HCEC 1CT (cell line): Measurements from ENCODE around the gene COL24A1.
"Not testable (repeated sequence)": the region's sequence is repeated elsewhere in the genome, so short reads cannot be mapped to it uniquely, and the experiment has no call there.

Source experiments
- DNase-seq: peaks from one replicate; pipeline ENCODE4 v3.0.0-alpha.2; 2017

Gene COL24A1

DNA sequence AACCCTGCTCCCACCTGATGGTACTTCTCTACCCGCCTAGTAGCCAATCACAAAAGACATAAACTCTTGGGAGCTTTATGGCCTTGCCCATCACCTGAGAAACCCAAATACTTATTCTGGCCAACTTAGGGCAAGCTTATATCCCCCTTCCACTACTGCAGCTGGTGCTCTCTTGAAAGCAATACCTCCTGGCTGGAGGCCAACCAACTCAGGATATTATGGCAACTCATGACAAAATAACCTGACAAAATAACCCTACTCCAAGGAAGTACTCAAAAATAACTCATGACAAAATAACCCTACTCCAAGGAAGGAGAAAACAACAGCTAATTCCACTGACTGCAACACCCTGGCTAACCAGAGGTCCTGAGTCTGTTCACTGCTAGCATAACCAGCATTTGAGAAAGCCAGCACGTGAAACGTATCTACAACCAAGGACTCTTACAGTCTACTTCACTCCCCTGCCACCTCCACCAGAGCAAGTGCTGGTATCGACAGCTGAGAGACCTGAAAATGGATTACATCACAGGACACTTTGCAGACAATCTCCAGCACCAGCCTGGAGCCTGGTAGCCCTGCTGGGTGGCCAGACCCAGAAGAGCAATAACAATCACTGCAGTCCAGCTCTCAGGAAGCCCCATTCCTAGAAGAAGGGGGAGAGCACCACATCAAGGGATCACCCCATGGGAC, 179.9 kb downstream of the COL24A1 start:
- DNase-seq: no peak

DNA sequence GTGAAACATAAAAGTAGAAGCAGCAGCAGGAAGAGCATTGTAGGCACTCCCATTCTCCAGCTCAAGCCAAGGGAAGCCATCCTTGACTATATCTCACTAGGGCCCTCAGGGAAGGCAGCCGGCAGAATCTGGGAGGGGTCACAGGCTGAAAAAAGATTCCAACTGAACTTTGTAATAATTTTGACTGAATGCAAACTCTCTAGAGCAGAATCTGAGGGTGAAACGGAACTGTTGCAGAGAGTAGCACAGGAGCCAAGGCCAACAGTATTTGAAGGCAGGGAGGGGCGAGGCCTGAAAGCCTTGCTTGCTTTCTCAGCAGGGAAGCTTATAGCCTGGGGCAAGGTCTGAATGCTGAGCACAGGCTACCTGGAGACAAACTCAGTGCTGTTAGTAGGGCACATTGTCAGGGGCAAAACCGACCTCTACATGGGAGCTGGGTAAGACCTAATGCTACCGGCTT, 180.6 kb downstream of the COL24A1 start:
- DNase-seq: no peak

DNA sequence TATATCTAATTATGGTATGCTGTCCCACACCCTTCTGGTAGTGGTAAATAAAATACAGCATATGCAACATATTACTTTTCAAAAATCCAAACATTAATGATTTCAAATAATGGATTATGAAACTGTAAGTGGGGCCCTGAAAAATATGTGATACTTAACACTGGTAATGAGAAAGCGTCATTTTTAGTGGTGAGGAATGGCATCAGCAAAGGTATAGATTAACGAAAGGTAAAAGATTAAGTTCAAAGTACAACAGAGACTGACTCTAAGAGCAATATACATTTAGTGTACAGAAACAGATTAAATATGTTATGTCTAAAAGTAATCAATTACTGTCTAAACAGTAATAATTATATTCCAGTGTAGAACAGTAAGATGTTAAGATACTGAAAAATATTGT, 194.1 kb downstream of the COL24A1 start:
- DNase-seq: no peak

DNA sequence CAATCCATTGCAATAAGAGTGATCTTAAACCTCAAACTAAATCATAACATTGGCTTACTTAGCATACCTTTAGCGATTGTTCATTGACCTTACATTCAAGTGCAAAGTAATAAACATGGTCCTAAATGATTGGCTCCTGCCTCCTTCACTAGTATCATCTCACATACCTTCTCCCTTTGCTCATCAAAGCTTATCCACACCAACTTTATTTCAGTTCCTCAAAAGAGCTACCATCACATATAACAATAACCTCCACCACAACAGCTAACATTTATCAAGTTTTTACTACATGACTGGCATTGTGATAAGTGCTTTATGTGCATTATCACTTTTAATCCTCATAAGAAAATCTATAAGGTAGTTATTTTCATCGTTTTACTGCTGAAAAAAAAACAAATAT, 198.8 kb downstream of the COL24A1 start:
- no peak for DNase-seq

DNA sequence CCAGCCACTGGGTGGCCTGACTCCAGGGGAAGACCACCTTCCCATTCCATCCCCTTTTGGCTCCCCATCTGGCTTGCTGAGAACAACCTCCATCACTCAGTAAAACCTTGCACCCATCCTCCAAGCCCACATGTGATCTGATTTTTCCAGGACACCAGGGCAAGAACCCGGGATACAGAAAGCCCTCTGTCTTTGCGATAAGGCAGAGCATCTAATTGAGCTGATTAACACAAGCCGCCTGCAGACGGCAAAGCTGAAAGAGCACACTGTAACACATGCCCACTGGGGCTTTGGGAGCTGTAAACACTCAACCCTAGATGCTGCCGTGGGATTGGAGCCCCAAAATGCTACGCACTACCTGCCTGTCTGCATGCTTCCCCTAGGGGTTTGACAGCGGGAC, 201.4 kb downstream of the COL24A1 start:
- not testable (repeated sequence) for DNase-seq

DNA sequence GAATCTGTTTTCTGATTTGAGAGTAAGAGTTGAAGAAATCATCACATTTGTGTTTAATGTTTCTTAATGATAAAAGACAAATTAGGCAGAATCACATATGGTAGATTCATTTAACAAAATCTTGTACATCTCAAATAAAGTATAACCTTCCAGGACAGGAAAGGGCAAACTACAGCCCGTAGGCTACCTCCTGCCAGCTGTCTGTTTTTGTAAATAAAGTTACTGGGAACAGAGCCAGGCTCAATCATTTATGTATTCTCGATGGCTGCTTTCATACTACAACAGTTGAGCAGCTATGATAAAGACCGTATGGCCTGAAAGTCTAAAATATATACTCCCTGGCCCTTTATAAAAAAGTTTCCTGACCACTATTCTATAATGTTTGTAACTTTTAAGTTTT, 204.1 kb downstream of the COL24A1 start:
- DNase-seq: no peak

DNA sequence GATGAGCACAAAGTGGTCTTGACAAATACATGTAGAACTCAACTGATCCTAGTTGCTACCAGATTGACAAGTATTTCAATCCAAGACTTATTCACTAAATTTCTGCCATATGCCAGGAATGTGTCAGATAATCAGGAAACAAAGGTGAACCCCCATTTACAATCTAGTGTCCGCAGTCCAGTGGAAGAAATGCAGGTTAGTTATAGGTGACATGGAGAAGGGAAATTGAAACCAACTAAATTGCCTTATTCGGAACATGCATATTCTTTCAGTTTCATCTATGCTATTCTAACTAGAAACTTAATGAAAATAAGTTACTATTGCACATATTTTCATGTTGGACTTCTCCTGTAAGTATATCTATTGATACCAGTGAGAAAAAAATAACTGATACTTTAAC, 209.4 kb downstream of the COL24A1 start:
- DNase-seq: no peak

DNA sequence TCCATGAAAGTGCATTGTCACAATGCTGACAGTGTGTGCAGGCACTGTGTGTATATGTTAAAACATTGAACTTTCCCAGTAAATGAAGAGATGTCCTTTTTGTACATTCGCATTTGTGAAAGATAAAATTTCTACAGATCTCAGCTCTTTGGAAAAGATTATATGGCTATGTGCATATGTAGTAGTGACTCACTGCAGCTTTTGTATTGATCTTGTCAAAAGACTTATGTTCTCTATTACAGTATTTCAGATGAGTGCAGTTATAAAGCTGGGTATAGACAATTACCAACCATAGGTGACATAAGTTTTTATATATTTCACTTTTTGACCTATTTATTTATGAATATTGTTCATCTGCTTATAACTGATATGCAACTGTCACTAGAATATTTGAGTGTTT, 212.6 kb downstream of the COL24A1 start:
- no peak for DNase-seq

DNA sequence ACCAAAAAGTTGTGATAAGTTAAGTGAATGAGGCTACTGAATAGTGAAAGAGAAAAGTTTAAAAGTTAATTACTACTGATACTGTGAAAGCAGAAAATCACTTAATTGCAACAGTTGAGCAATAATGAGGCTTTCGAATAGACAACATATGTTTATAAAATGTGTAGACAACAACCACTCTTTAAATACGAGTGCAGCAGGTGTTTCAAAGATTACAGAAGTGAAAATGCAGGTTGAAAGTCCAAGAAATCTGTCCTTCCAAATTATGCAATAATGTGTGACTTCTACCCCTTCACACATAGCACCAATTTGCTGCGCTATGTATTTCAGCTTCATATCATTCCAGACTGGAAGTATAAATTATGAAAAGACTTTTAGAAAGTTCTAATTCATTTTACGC, 213.0 kb downstream of the COL24A1 start:
- DNase-seq: no peak

DNA sequence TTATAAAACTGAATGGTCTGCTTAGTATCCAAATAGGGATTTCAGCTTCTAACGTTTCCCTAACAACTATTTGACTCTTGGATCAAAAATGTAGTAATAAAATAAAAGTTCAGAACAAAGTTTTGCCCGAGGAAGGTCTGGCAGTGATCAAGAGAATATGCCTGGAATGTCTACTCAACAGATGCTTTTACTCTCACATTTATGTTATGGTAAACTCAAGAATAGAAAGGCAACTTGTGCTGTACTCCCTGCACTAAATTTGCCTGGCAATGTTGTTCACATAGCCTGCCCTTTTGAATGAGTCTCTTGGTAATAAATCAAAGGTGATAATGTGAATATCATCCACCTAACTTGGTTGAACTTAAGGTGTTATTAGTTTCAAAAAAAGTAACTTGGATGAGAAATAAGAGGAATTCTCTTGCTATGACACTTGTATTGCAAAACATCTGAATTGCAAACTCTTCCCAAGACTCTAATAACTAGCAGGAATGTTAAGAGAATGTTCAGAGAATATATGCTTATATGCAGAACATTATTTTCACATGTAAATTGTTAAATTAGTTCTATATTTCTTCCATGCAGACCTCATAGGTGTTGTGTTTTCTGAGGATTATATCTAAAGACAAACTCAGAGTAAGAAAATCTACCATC, 215.8 kb downstream of the COL24A1 start:
- no peak for DNase-seq

DNA sequence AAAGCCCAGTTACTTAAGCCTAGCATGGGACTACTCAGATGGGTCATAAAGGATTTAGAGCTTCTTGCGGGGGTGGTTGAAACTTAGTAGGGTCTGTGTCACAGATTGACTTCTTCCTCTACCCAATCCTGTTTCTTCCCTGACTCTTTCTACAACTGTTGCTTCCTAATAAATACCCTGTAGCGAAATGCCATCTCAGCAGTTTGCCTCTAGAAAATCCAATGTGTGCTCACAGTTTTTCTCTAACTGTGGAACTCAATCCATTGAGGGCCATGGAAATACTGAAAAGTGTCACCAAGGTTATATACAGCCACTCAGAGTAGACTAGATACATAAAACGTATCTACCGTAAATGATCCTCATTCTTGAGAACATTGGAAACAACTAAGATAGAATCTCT, 217.7 kb downstream of the COL24A1 start:
- DNase-seq: no peak

DNA sequence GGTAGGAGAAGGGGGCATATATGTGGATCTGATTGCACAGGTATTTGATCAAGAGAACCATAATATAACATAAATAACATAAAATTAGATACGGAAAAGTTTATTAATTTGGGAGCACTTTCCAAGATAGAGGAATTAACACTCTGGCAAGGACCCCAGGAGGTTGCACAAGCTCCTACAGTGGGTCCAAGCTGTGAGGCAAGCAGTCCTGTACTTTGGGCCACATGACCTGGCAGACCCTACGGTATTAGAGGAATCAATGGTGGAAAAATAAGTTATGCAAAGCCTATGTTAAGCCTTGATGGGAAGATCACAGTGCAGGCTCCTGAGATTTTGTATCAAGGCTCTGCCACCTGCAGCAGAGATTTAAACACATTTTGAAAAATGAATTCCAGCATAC, 220.1 kb downstream of the COL24A1 start:
- no peak for DNase-seq

DNA sequence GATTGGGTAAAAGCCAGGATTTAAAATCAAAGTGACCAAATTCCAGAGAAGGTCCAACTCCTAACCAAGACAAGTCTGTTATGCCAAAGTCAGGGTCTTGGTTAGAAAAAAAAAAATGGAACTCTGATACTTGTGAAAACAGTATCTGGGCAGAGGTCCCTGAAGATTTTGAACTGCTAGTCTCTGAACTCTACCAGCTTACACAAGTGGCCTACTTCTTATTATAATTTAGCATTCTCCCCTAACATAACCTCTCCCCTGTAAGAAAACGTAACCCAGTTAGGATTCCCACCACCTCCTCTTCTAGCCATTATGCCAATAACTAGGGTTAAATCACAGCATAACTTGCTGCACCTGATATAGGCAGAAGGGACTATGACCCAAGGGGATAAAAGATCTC, 220.5 kb downstream of the COL24A1 start:
- no peak for DNase-seq

DNA sequence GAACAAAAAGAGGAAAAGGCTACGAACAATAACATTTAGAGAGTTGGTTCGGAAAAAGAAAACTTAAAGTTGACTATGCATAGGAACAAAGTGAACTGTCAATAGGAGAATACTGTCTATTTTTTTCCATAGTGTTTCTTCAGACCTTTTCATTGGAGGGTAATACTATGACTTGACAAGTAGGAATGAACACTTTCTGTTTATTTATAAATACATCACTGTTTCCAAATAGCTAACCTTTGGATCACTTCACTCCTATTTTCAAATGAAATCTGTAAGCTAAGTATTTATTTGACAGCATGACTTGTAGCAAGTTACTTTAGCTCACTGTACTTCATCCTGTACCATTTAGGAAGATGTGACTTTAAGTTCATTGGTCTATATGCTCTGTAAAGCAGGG, 221.3 kb downstream of the COL24A1 start:
- peak; percentile 12 for DNase-seq

DNA sequence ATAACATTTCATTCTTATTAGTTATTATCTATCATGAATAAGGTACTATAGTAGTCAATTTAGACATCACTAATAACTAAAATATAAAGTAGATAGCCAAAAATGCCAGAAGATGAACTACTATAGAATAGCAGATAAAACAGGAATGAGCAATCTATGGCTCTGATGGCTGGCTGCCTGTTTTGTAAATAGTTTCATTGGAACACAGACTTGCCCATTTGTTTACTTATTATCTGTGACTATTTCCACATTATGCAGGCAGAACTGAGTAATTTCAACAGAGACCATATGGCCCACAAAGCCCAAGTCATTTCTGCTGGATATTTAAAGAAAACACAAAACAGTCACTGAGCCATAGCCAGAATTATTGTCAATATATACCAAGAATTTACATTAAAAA, 222.1 kb downstream of the COL24A1 start:
- peak; percentile 13 for DNase-seq

DNA sequence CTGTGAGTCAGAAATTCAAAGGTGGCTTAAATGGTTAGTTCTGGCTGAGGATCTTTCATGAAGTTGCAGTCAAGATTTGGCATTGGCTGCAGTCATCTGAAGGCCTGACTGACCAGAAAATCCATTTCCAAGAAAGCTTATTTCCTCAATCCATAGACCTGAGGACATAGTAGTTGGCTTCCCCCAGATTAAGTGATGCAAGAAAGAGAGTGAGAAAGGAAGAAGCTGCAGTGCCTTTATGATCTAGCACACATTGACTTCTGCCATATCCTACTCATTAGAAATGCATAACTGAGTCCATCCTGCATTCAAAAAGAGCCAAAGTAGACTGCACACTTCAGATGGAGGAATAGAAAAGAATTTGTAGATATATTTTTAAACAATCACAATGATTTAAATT, 222.6 kb downstream of the COL24A1 start:
- no peak for DNase-seq

DNA sequence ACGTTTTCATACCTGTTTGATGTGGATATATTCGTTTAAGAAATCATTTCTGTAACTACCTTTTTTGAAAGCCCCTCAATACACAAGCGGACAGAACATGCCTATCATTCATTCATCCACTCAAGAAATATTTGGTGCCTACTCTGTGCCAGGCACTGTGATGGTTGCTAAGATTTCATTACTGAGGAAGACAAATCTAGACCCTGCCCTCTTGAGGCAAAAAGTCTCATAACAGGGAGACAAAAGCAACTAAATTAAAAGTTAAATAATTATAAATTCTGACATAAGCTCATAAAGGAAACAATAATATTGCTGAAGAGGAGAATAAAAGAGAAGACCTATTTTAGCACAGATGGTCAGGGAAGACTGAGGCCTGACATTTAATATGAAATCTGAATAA, 244.8 kb downstream of the COL24A1 start:
- peak; percentile 28 for DNase-seq

DNA sequence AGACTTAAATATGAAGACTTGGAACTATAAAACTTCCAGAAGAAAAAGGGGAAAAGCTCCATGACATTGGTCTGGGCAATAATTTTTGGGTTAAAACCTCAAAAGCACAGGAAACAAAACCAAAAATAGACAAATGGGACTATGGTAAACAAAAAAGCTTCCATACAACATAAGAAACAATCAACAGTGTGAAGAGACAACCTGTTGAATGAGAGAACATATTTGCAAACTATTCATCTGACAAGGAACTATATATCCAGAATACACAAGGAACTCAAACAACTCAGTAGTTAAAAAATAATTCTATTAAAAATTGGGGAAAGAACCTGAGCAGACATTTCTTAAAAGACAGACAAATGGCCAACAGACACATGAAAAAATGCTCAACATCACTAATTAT, 255.7 kb downstream of the COL24A1 start:
- no peak for DNase-seq

DNA sequence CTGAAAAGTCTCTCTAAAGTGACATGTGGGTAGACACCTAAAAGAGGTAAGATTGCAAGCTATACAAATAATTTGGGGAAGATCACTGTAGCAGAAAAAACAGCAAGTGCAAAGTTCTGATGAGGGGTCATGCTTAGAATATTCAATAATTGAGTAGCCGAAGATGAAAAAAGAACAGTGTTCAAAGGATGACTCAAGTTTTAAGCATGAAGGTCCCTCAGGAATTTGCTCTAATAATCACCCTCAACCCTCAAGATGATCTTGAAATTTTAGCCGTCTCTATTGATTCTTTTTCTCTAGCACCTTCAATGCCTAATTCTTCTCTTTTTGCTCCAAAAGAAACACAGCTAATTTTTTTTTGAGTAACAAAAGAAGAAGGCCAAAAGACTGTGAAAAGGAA, 257.7 kb downstream of the COL24A1 start:
- DNase-seq: peak; percentile 37

DNA sequence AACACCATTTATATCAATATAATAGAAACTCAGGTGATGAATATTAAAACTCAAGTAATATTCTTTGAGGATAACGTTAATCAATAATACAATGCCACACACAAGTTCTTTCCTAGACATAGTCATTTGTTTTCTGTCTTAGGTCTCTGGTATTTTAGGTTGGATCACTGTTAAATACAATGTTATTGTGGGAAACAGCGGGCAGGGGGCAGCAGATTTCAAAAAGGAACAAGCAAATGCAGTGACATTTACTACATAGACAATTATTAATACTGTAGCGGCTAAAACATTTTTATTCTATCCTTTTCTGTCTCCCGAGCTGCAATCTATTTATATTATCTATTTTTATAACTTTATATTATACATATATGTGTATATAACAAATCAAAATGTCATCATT, 261.9 kb downstream of the COL24A1 start:
- peak; percentile 30 for DNase-seq

DNA sequence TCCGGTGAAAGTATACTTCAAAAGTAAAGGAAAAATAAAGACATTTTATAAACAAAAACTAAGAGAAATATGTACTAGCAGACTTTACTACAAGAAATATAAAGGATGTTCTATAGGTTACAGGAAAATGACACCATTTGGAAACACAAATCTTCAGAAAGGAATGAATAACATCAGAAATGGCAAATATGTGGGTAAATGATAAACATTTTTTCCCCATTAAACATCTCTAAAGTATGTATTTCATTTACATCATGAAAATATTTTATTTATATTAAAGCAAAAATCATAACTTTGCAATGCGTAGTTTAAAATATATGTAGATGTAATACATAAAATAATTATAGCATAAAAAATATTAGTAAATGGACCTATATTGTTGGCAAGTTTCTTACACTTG, 264.2 kb downstream of the COL24A1 start:
- no peak for DNase-seq

DNA sequence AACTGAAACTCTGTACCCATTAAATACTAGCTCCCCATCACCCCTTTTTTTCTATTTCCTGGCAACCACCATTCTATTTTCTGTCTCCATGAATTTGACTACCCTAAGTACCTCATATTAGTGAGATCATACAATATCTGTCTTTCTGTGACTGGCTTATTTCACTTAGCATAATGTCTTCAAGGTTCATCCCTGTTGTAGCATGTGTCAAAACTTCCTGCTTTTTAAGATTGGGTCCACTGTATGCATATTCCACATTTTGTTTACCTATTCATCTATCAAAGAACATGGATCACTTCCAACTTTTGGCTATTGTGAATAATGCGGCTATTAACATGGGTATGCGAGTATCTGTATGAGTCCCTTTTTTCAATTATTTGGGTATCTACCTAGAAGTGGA, 266.7 kb downstream of the COL24A1 start:
- no peak for DNase-seq

DNA sequence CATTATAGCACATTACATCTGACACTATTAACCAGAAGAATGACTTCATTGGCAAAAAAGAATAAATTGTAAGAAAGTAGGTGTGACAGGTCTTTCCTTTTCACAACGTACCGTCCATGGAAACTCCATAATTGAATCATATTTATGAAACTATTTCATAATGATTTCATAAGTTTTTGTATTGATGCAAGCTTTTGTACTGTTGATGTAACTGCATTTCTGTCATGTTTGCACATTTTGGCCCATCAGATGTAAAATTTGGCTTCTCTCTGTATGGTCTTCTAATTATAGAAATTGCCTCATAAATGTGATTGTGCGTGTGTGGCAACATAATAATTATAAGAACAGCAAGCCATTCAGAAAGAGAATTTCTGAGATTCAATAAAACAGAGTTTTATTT, 267.7 kb downstream of the COL24A1 start:
- no peak for DNase-seq

DNA sequence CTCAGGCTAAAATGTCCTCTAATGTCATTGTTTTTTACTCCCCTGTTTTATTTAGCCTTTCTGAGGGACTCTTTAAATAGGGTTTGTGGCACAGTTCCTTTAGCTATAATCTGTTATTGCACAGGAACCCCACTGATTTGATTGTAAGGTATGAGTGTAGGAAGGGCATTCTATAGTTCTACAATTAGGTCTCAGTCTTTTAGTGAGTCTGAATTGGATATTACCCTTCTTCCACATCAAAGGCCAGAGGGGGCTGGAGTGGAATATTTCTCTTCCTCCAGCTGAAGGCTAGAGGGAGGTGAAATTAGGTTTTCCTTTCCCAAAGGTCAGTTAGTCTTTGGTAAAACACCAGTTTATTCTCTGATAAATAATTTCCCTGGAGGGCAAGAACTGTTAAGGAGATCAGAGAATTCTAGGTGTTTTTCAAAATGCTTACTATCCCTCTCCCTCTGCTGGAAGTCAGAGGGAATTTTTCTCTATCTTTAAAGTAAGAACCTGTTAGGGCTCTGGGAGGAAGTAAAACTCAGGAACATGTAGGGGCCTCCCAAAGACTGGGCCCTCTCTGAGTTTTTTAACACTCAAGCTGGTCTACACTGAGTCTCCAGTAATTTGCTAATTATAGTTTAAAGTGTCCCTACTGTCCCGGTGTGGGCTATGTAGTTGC, 272.1 kb downstream of the COL24A1 start:
- DNase-seq: peak; percentile 37
